Astrocyte of the cerebellum (primary cell): ENCODE measurements around the gene VWA1.

Source experiments
- DNase-seq: peaks from one replicate; pipeline ENCODE4 v3.0.0-alpha.2; 2011; ENCODE audit warnings: low read depth
- H3K4me3 ChIP-seq: 2 replicates; pipeline ENCODE4 v1.5.1; 2011; ENCODE audit warnings: mild to moderate bottlenecking, low read depth, low read length, moderate library complexity
- CTCF ChIP-seq: IDR thresholded peaks from 2 replicates; pipeline ENCODE4 v1.5.1; 2012; ENCODE audit warnings: low read length, low read depth, moderate library complexity, mild to moderate bottlenecking; ENCODE audit errors: missing control alignments
- in situ Hi-C: cut with HindIII; loops from 2 replicates; pipeline ENCODE4 v1.10.0; 2017; ENCODE audit warnings: low sequenced_read_pairs

The VWA1 gene

DNA sequence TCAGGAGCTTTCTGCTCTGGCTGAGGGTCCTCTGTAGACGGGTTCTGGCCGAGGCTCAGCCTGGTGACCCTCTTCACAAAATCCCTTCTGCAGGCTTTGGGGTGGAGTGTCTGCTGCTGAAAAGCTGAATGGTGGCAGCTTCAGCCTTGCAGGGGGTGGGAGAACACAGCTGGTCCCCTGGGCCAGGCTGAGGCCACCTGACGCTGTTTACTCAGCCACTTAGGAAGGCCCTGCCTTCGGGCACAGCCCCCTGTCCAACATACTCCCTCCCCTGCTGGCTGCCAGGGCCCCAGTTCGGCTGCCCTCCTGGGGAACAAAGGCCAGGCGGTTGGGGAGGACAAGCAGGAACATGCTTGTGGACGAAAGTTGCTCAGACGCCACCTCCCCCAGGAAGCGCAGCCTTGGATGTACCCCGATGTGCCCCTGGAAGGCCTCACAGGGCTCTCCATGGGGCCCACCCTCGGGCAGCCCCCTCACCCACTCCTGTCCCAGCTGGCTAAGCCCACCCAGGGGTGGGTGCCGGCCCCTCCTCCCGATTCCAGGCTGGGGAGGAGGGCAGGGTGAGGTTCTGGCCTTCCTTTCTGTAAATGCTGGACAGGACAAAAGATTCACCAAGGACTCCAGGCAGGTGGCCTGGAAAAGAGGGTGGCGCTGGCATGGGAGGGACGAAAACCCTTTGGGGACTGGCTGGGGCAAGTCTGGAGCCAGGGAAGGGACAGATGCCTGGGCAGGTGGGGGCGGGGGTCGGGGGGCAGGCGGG is 14.2 kb upstream of the VWA1 start, which contains the start of gene ANKRD65:
TSS of gene ANKRD65 (minus strand) at position 130 of the 760 bp plus-strand sequence. CDS start 271 bp downstream, outside the sequence.
- no peak within 1 kb of the TSS for H3K4me3 ChIP-seq
- in situ Hi-C loops: no loop called here
- no peak for DNase-seq
- TF ChIP-seq CTCF: no peak

- in situ Hi-C loops: no loop called here
These were observed 13.5 kb upstream of the VWA1 start for GRCh38 chr1:1421907-1422464.

DNA sequence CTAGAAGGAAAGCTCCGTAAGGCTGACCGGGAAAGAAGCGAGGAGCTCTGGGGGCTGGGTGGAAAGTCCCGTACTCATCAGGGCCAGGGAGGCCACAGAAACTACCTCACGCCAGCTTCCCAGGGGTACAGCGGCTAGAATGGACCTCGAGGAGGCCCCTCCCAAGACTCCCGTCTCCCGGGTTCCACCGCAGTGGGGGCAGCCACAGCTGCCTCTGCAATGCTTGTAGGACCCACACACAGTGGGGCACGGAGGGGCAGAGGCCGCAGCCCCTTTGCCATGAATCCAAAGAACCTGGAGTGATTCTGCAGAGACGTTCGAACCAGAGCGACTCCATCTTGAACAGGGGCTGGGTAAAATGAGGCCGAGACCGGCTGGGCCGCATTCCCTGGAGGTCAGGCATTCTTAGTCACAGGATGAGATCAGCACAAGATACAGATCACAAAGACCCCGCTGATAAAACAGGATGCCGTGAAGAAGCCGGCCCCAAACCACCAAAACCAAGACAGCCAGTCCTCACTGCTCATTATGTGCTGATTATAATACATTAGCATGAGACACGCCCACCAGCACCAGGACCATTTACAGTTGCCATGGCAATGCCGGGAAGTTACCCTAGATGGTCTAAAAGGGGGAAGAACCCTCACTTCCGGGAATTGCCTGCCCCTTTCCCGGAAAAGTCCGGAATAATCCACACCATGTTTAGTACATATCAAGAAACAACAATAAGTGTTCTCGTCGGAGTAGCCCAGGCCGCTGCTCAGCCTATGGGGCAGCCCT is 12.8 kb upstream of the VWA1 start:
- TF ChIP-seq CTCF: no peak
- DNase-seq: no peak
- in situ Hi-C loops: no loop called here
- no peak overlapping the region for H3K4me3 ChIP-seq

More at GRCh38 chr1:1421907-1422464, 13.5 kb upstream of the VWA1 start:
- no peak for DNase-seq
- H3K4me3 ChIP-seq: no peak overlapping the region
- TF ChIP-seq CTCF: no peak

- DNase-seq: no peak
- no peak for TF ChIP-seq CTCF
- no peak overlapping the region for H3K4me3 ChIP-seq
- in situ Hi-C loops: no loop called here
These were observed 12.3 kb upstream of the VWA1 start for GRCh38 chr1:1423245-1423597.

DNA sequence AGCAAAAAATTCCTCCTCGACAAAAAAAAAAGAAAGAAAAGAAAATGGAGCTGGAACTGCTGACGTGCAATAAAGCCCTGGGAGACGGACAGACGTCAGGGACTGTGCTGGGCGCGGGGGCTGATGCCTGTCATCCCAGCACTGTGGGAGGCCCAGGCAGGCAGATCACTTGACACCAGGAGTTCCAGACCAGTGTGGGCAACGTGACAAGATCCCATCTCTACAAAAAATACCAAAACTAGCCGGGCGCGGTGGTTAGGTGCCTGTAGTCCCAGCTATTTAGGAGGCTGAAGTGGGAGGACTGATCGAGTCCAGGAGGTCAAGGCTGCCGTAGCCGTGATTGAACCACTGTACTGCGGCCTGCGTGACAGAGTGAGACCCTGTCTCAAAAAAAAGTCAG is 10.8 kb upstream of the VWA1 start:
- no peak for DNase-seq
- no peak for TF ChIP-seq CTCF
- H3K4me3 ChIP-seq: no peak overlapping the region
- in situ Hi-C loops: no loop called here

- in situ Hi-C loops: no loop called here
- no peak overlapping the region for H3K4me3 ChIP-seq
These were observed 10.1 kb upstream of the VWA1 start for GRCh38 chr1:1425426-1425752.

More at GRCh38 chr1:1425426-1425752, 10.1 kb upstream of the VWA1 start:
- no peak for DNase-seq
- TF ChIP-seq CTCF: no peak
